ENCODE results near the gene XKR8.

Gene XKR8

DNA sequence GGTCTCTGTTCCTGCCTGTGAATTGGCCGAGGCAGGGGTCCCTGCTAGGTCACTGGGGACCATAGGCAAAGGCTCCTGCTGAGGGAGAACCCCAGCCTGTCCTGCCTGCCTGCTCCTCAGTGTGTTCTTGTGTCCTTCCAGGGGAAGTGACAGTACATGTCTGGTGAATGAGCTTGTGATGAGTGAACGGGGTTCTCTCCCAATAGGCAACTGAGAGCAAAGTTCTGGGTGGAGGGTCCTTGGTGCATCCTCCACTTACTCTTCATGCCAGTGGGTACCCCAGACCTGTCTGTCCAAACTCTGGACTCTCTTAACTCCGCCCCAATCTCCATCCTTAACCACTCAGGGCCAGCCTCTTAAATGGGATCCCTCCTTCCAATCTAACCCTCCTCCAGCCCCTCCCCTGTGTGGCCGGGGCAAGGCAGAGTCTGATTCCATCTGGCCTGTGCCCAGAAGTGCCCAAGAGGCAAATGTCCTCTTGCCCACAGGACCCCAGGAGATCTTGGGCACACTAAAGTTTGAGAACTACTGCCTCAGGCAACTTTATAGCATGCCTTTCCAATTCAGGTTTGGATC is 2.0 kb downstream of the XKR8 start:
- TF ChIP-seq, protein P1, sequence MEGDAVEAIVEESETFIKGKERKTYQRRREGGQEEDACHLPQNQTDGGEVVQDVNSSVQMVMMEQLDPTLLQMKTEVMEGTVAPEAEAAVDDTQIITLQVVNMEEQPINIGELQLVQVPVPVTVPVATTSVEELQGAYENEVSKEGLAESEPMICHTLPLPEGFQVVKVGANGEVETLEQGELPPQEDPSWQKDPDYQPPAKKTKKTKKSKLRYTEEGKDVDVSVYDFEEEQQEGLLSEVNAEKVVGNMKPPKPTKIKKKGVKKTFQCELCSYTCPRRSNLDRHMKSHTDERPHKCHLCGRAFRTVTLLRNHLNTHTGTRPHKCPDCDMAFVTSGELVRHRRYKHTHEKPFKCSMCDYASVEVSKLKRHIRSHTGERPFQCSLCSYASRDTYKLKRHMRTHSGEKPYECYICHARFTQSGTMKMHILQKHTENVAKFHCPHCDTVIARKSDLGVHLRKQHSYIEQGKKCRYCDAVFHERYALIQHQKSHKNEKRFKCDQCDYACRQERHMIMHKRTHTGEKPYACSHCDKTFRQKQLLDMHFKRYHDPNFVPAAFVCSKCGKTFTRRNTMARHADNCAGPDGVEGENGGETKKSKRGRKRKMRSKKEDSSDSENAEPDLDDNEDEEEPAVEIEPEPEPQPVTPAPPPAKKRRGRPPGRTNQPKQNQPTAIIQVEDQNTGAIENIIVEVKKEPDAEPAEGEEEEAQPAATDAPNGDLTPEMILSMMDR (IDR thresholded peaks at IDR 0.05; ENCODE audit: insufficient read depth, low read depth, low read length, missing control alignments): no peak
- no peak for DNase-seq (ENCODE audit: low read depth)
- H3K4me3 ChIP-seq (ENCODE audit: low read depth, low read length): no peak overlapping the region

DNA sequence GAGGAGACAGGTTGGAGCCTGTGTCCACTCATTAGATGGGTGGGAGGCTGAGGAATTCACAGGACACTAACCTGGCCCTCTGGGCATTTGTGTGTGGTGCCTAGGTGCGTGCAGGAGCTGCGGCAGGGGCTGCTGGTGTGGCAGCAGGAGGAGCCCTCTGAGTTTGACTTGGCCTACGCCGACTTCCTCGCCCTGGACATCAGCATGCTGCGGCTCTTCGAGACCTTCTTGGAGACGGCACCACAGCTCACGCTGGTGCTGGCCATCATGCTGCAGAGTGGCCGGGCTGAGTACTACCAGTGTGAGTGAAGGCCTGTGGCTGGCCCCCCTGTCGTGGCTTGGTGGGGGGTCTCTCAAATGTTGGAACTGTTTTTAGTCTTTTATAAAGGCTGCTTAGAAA is 3.6 kb downstream of the XKR8 start:
- no peak for DNase-seq (ENCODE audit: low read depth)

DNA sequence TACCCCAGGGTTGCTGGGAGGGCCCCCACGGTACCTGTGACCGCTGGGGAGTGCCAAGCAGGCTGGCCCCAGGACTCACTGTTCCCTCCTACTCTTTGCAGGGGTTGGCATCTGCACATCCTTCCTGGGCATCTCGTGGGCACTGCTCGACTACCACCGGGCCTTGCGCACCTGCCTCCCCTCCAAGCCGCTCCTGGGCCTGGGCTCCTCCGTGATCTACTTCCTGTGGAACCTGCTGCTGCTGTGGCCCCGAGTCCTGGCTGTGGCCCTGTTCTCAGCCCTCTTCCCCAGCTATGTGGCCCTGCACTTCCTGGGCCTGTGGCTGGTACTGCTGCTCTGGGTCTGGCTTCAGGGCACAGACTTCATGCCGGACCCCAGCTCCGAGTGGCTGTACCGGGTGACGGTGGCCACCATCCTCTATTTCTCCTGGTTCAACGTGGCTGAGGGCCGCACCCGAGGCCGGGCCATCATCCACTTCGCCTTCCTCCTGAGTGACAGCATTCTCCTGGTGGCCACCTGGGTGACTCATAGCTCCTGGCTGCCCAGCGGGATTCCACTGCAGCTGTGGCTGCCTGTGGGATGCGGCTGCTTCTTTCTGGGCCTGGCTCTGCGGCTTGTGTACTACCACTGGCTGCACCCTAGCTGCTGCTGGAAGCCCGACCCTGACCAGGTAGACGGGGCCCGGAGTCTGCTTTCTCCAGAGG is 6.8 kb downstream of the XKR8 start:
- TF ChIP-seq, protein P1 (IDR thresholded peaks at IDR 0.05; ENCODE audit: insufficient read depth, low read depth, low read length, missing control alignments): no peak
- no peak overlapping the region for H3K4me3 ChIP-seq (ENCODE audit: low read depth, low read length)
- DNase-seq (ENCODE audit: low read depth): no peak

More for the DNA sequence above, 3.6 kb downstream of the XKR8 start:
- TF ChIP-seq, protein P1 (IDR thresholded peaks at IDR 0.05; ENCODE audit: insufficient read depth, low read depth, low read length, missing control alignments): no peak
- H3K4me3 ChIP-seq (ENCODE audit: low read depth, low read length): no peak overlapping the region

DNA sequence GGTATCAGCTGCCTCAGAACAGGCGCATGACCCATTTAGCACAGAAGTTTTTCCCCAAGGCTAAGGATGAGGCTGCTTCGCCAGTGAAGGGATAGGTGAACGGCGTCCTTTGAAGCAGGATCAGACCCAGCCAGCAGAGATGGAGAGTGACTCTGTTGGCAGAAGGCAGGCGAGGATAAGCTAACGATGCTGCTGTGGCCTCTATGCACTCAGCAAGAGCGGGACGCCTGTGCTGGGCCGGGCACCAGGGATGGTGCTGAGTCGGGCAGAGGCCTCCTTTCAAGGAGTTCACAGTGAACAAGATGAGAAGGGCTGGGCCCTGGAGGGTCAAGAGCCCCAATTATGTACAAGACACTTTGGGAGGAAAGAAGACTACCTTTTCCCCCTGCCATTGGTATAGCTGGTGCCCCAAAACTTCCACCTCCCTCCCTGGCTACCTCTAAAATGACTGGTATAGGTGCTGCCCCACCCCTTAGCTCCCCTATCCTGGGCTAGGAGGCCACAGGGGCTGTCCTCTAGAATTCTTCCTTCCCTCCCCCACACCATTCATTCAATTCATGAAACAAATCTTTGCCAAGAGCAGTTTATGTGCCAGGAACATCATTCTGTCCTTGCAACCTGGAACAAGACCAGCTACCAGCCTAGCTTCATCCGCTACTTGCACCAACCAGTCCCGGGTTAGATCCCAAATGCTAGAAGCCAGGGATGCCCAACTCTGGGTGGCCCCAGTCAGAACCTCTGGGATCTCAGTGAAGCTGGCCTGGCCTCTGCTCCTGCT is 7.5 kb downstream of the XKR8 start:
- TF ChIP-seq, protein P1 (IDR thresholded peaks at IDR 0.05; ENCODE audit: insufficient read depth, low read depth, low read length, missing control alignments): no peak
- no peak for DNase-seq (ENCODE audit: low read depth)
- no peak overlapping the region for H3K4me3 ChIP-seq (ENCODE audit: low read depth, low read length)

DNA sequence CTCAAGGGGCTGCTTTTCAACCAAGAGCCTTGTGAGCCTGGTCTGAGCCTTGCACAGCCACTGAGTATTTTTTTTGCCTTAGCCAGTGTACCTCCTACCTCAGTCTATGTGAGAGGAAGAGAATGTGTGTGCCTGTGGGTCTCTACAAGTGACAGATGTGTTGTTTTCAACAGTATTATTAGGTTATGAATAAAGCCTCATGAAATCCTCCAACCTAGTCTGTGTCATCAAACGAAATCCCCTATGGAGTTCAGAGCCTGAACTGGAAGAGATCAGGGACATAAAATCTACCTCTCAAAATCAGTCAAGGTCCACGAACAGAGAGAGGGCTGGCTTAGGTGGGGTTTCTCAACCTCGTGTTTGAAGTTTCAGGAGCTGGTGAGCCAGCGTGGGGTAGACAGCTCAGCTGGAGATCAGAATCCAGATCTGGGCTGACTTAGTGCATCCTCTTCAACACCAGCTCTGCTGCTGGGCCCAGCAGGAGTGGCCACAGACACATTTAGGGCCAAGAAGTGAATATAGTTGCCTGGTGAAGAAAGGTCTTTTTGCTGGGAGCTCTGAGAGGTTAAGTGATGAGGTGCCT is 8.2 kb downstream of the XKR8 start:
- TF ChIP-seq, protein P1 (IDR thresholded peaks at IDR 0.05; ENCODE audit: insufficient read depth, low read depth, low read length, missing control alignments): no peak
- no peak overlapping the region for H3K4me3 ChIP-seq (ENCODE audit: low read depth, low read length)
- DNase-seq (ENCODE audit: low read depth): no peak

DNA sequence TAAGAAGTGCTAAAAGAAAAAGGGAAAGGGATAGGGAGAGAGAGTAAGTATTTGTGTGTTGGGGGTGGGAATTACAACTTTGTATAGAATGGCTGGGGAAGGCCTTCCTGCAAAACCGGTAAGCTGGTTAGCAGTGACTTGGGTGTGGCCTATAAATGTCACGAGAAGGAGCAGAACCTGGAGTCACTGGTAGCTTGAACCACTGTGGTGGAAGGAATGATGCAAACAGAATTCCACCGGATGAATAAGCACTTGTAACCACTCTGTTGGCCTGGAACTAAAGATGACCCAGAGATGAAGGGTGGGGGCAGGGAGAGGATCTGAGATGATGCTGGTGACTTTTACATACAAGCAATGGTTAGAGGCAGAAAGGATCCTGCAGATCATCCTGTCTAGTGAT is 8.9 kb downstream of the XKR8 start:
- H3K4me3 ChIP-seq (ENCODE audit: low read depth, low read length): no peak overlapping the region
- TF ChIP-seq, protein P1 (IDR thresholded peaks at IDR 0.05; ENCODE audit: insufficient read depth, low read depth, low read length, missing control alignments): no peak
- DNase-seq (ENCODE audit: low read depth): no peak
